T-helper 17 cell (primary cell): ENCODE data around the gene TESK1. TPM values are rescaled to one million over a fixed set of nuclear protein-coding genes. Genes with fewer than 3 reads are reported as not detected.
"Not testable (repeated sequence)": the region's sequence is repeated elsewhere in the genome, so short reads cannot be mapped to it uniquely, and the experiment has no call there.

ENCODE experiments used
- ATAC-seq: fragments of 150-1000 bp; cut with Tn5 transposase; 2 replicates; pipeline ENCODE4 v1.10.0; 2021; ENCODE audit warnings: mild to moderate bottlenecking, moderate library complexity
- DNase-seq, 3 donors: peaks; one replicate each; pipeline versions ENCODE4 v3.0.0 to v3.0.0-alpha.2; 2020 to 2021
- H3K9me3 ChIP-seq: one replicate; pipeline ENCODE4 v1.7.0; 2013; ENCODE audit warnings: low read length, mild to moderate bottlenecking; ENCODE audit not compliant: control insufficient read depth, poor library complexity, severe bottlenecking
- H3K27ac Mint-ChIP-seq: one replicate; pipeline ENCODE4 v1.8.0; 2022; ENCODE audit warnings: mild to moderate bottlenecking, moderate library complexity, mixed read lengths
- H3K27me3 Mint-ChIP-seq: one replicate; pipeline ENCODE4 v1.8.0; 2022; ENCODE audit warnings: mixed read lengths
- H3K36me3 Mint-ChIP-seq: one replicate; pipeline ENCODE4 v1.8.0; 2022; ENCODE audit warnings: low read depth, mixed read lengths
- H3K4me1 Mint-ChIP-seq: one replicate; pipeline ENCODE4 v1.8.0; 2022; ENCODE audit warnings: mild to moderate bottlenecking, mixed read lengths
- H3K4me3 Mint-ChIP-seq: one replicate; pipeline ENCODE4 v1.8.0; 2022; ENCODE audit warnings: mild to moderate bottlenecking, moderate library complexity, mixed read lengths
- total RNA-seq, 4 donors: library from RNA in 2 of 4; stranded (reverse) in 2 of 4; gene quantifications; one replicate each; pipeline ENCODE4 v1.2.3 and lab custom pipeline; 2022 to 2026

TESK1 gene
- total RNA-seq, 2 donors from 2014 or later = 31.7 to 31.9 TPM

- no peaks in the 10 kb centered on the region for H3K9me3 ChIP-seq
- Mint-ChIP-seq H3K4me3 (no peak overlapping the region), H3K27me3 (no peaks in the 10 kb centered on the region), H3K36me3 (peaks cover 6% of the 10 kb centered on the region), H3K27ac (no peak overlapping the region), H3K4me1 (peaks cover 12% of the 10 kb centered on the region)
- ATAC-seq (no peak), DNase-seq (no peak)
Observed at GRCh38 chr9:35598866-35599590, 6.0 kb upstream of the TESK1 start.

DNA sequence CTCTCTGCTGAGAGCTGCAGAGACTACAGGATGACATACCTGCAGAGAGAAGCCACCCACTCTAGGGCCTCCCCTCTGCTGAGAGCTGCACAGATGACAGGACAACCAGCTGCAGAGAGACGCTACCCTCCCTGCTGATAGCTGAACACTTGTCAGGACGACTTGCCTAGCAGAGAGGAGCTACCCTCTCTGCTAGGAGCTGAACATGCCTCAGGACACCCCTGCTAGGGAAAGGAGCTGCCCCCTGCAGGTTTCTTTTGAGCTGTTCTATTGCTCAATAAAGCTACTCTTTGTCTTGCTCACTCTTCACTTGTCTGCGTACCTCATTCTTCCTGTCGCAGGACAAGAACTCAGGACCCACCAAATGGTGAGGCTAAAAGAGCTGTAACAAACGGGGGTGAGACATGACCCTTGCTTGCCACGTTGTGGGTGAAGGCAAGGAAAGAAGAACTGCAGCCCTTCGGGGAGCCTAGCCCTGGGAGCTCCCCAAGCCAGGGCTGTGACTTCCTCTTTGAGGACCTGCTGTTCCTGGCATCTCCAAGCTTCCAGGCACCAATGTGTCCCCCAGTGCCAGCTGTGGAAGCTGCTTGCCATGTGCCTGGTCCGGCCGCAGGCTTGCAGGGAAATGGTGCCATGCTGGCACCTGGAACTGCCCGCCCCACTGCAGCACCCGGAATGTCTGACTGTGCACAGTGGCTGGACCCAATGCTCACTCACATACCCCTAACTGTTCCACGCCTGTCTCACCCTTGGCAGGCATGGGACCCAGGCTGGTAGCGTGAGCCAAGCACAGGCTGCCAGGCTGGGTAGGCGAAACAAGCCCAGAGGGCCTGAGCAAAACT is 5.1 kb upstream of the TESK1 start:
- Mint-ChIP-seq H3K4me3 (no peak overlapping the region), H3K4me1 (peaks cover 18% of the 10 kb centered on the region), H3K27ac (no peak overlapping the region), H3K27me3 (no peaks in the 10 kb centered on the region), H3K36me3 (peaks cover 9% of the 10 kb centered on the region)
- ATAC-seq (no peak), DNase-seq (no peak)
- H3K9me3 ChIP-seq = no peaks in the 10 kb centered on the region

DNA sequence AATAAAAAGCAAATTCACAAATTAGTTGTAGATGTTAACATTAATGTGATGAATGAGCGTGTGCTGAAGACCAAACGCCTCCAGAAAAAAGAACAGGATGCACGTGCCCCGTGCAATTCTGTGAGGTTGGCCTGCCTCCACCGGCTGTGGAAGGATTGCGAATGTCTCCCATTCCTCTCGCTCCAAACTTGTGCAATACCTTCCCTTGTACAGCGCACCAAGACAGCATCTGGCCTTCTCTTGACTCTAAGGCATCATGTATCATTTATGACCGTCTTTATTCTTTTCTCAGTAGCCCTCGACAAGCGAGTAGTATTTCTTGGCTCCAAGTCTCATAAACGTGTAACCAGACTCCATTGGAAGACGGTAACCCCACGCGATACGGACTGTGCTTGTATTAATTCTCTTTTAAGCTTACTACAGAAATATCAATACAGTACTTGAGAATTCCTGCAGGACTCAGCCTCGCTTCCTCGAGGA is 1.5 kb upstream of the TESK1 start:
- H3K4me3 Mint-ChIP-seq = peak overlapping the region; percentile 100
- DNase-seq (no peak), ATAC-seq (no peak)
- H3K36me3 Mint-ChIP-seq = peaks cover 5% of the 10 kb centered on the region
- H3K9me3 ChIP-seq = no peaks in the 10 kb centered on the region
- peaks cover 30% of the 10 kb centered on the region for H3K4me1 Mint-ChIP-seq
- peak overlapping the region; percentile 99 for H3K27ac Mint-ChIP-seq
- H3K27me3 Mint-ChIP-seq = no peaks in the 10 kb centered on the region

DNA sequence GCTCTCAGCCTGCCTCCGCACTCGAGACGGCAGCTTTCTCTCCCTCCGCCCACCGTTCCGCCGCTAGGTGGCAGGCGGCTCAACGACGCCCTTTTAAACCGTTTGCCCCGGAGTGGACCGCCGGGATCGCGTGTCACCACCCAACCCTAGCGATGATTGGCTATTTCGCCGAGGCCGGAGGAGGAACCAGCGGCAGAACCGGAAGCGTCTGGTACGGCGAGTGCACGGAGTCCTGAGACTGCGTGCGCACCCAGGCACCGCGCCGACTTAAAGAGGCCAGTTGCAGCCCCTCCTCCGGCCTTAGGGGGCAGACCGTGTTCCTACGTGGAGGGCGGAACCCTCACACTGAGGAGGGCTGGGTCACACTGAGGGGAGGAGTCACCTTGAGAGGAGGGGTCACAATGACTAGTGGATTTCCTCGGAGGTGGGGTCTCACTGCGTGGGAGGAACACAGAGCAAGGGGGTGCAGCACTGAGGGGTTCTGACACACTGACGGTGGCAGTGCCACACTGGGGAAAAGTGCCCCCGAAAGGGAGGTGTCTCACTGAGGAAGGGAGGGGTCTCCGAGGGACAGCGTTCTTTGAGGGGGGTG is 980 bp upstream of the TESK1 start:
- DNase-seq (peak; percentile 98 to 99 (median 99)), ATAC-seq (peak; percentile 91)
- Mint-ChIP-seq H3K27ac (peak overlapping the region; percentile 99), H3K36me3 (peaks cover 5% of the 10 kb centered on the region), H3K4me3 (peak overlapping the region; percentile 100), H3K27me3 (no peaks in the 10 kb centered on the region), H3K4me1 (peaks cover 30% of the 10 kb centered on the region)
- H3K9me3 ChIP-seq = no peaks in the 10 kb centered on the region

DNA sequence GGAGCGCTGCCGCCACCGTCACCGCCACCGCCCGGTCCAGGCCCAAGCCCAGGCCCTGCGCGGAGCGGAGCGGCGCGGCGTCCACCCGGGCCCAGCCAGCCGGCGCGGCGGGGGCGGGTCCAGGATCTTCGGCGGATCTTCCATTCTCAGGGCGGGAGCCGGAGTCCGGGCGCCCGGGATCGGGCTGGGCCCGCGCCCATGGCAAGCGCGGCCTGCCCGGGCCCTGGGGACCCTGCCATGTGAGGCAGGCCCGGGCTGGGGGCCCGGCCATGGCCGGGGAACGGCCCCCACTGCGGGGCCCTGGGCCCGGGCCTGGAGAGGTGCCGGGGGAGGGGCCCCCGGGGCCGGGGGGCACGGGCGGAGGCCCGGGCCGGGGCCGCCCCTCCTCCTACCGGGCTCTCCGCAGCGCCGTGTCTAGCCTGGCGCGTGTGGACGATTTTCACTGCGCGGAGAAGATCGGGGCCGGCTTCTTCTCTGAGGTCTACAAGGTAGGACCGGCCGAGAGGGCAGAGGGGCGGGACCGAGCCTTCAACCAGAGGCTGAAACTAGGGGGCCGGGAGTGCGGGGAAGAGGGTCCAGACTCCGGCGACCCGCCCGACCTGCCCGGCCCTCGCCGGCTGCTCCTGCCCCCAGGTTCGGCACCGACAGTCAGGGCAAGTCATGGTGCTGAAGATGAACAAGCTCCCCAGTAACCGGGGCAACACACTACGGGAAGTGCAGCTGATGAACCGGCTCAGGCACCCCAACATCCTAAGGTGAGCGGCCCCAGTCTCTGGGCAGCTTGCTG is 482 bp downstream of the TESK1 start:
- H3K9me3 ChIP-seq = no peaks in the 10 kb centered on the region
- DNase-seq = peak in 2 of 3 donors; percentile 20 to 31
- H3K27me3 Mint-ChIP-seq = no peaks in the 10 kb centered on the region
- peak overlapping the region; percentile 85 for H3K4me3 Mint-ChIP-seq
- peaks cover 5% of the 10 kb centered on the region for H3K36me3 Mint-ChIP-seq
- no peak overlapping the region for H3K27ac Mint-ChIP-seq
- H3K4me1 Mint-ChIP-seq = peaks cover 31% of the 10 kb centered on the region
- no peak for ATAC-seq

GRCh38 chr9:35606138-35606504 is 1.1 kb downstream of the TESK1 start:
- Mint-ChIP-seq H3K27ac (no peak overlapping the region), H3K36me3 (peaks cover 5% of the 10 kb centered on the region), H3K4me3 (peak overlapping the region; percentile 85), H3K27me3 (no peaks in the 10 kb centered on the region), H3K4me1 (peaks cover 31% of the 10 kb centered on the region)
- H3K9me3 ChIP-seq = no peaks in the 10 kb centered on the region
- DNase-seq = no peak
- ATAC-seq = no peak

DNA sequence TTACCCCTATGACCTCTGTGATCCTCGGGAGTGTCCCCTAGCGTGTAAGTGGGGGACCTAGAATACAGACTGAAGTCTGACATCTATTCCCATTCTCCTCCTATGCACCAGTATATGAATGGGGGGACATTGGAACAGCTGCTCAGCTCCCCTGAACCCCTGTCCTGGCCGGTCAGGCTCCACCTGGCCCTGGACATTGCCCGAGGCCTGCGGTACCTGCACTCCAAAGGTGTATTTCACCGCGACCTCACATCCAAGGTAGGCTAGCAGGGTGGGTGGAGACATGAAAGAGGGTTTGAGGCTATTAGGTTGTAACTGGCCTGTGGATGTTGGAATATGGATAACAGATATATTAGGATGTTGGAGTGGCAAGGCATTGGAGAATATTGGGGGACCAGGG is 1.7 kb downstream of the TESK1 start:
- Mint-ChIP-seq H3K4me1 (peaks cover 37% of the 10 kb centered on the region), H3K27me3 (no peaks in the 10 kb centered on the region), H3K36me3 (peaks cover 5% of the 10 kb centered on the region), H3K27ac (peak overlapping the region; percentile 72), H3K4me3 (peak overlapping the region; percentile 63)
- no peaks in the 10 kb centered on the region for H3K9me3 ChIP-seq
- DNase-seq (no peak), ATAC-seq (no peak)

- Mint-ChIP-seq H3K27ac (no peak overlapping the region), H3K4me1 (peaks cover 40% of the 10 kb centered on the region), H3K27me3 (no peaks in the 10 kb centered on the region), H3K36me3 (peaks cover 5% of the 10 kb centered on the region), H3K4me3 (no peak overlapping the region)
- ATAC-seq = no peak
- DNase-seq = no peak
- H3K9me3 ChIP-seq = no peaks in the 10 kb centered on the region
Observed at GRCh38 chr9:35608221-35608620, 3.2 kb downstream of the TESK1 start.

GRCh38 chr9:35609001-35609819 is 4.1 kb downstream of the TESK1 start:
- peaks cover 5% of the 10 kb centered on the region for H3K36me3 Mint-ChIP-seq
- H3K9me3 ChIP-seq = no peaks in the 10 kb centered on the region
- H3K27me3 Mint-ChIP-seq = no peaks in the 10 kb centered on the region
- H3K27ac Mint-ChIP-seq = no peak overlapping the region
- DNase-seq (no peak), ATAC-seq (no peak)
- H3K4me1 Mint-ChIP-seq = peaks cover 37% of the 10 kb centered on the region
- no peak overlapping the region for H3K4me3 Mint-ChIP-seq

DNA sequence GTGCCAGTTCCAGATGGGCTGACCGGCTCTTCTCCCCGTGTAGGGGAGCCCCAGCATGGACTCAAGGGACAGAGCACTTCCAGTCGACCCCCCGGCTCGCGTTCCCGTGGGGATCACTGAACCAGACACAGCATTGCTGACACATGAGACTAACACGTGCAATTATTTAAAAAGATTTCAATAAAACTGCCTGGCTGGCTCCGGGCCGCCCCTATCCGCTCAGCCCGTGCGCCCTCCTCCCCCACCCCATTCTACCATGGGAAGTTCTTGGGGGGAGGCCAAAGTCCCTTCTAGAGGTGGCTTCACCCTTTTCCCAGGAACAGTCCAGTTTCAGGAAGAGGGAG is 4.7 kb downstream of the TESK1 start:
- peaks cover 37% of the 10 kb centered on the region for H3K4me1 Mint-ChIP-seq
- no peak overlapping the region for H3K27ac Mint-ChIP-seq
- no peaks in the 10 kb centered on the region for H3K27me3 Mint-ChIP-seq
- H3K9me3 ChIP-seq = no peaks in the 10 kb centered on the region
- no peak for ATAC-seq
- no peak for DNase-seq
- H3K4me3 Mint-ChIP-seq = no peak overlapping the region
- H3K36me3 Mint-ChIP-seq = peaks cover 4% of the 10 kb centered on the region

DNA sequence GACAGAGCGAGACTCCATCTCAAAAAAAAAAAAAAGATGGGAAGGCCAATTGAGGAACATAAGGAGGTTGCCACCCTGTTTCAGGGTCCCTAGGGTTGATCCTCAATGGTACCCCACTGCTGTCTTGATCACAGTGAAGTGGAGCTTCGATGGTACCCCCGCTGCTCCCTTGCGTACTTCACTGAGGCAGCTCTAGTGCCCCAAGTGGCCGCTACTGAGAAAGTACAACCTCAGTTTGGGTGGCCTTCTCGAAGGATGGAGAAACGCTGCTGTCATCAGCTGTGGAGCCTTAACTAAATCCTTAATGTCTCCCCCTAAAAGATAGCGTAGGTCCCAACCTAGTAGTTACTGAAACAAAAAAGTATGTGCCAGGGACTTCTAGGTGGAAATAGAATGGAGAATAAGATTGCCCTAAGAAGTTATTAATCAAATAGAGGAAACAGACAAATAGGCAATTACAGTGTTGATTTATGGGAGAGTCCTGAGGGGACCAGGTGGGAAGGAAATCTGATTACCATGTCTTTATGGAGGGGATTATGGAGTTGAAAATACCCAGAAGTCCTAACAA is 6.3 kb downstream of the TESK1 start:
- Mint-ChIP-seq H3K27ac (peak overlapping the region; percentile 29), H3K4me1 (peaks cover 42% of the 10 kb centered on the region), H3K4me3 (no peak overlapping the region), H3K27me3 (no peaks in the 10 kb centered on the region), H3K36me3 (peaks cover 4% of the 10 kb centered on the region)
- H3K9me3 ChIP-seq = no peaks in the 10 kb centered on the region
- peak in 2 of 3 donors; percentile 32 to 34 for DNase-seq
- ATAC-seq = peak; percentile 94

GRCh38 chr9:35612066-35612465 is 7.0 kb downstream of the TESK1 start:
- not testable (repeated sequence) for H3K27me3 Mint-ChIP-seq, H3K36me3 Mint-ChIP-seq, H3K9me3 ChIP-seq, H3K27ac Mint-ChIP-seq, H3K4me3 Mint-ChIP-seq, ATAC-seq, DNase-seq
- H3K4me1 Mint-ChIP-seq = peaks cover 43% of the 10 kb centered on the region
